Activated effector memory CD4-positive, alpha-beta T cell treated with anti-CD3 and anti-CD28 coated beads, Interleukin-2, amount 50 U/mL, for 16 hours (primary cell): ENCODE results near the gene SPATA6.
"Not testable (repeated sequence)": the region's sequence is repeated elsewhere in the genome, so short reads cannot be mapped to it uniquely, and the experiment has no call there.

Source experiments
- DNase-seq: peaks from one replicate; pipeline ENCODE4 v3.0.0-alpha.2; 2020

The SPATA6 gene

DNA sequence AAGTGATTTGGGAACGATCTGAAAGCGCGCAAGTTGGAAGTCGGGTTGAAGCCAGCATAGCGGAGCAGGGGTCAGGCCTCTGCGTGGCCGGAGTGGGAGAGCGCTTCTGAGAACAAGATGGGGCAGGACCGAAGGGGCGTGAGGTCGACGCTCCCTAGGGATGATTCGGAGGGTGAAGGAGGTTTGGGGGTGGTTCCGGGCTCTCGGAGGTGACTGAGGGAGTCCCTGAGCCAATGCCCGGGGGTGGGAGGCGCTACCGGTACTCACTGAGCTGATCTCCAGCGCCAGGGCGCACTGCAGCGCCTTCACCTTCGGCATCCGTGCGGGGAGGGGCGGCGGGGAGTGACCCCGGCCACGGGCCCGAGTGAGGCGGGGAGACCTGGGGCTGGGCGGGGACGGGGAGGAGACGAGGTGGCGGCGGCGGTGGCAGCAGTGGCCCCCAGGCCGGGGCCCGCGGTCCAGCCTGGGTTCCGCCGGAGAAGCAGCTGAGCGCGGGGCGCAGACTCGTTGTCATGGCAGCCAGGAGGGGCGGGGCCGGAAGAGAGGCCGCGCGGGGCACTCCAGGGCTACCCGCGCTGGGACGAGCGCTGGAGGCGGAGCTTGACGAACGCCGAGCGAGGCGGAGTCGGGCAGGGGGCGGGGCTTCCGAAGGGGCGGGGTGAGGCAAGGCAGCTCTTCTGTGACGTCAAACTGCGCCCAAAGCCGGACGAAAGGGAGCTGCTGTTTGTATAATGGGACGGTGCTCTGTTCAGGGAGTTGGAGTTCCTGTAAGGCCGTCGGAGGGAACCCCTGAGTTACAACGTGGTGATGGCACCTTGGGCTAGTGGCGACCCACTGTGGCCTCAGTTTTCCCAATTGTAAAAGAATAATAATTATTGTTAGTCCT lies at the start of gene SPATA6:
Gene SPATA6 (minus strand): TSS at position 514 of the 886 bp plus-strand sequence. CDS start 196 bp downstream, at position 318.
- DNase-seq, result peak; percentile 95

- DNase-seq, result not testable (repeated sequence)
These were observed 47.9 kb upstream of the SPATA6 start for GRCh38 chr1:48519896-48520295.

GRCh38 chr1:48506870-48507269 lies 34.9 kb upstream of the SPATA6 start:
- DNase-seq, result no peak

GRCh38 chr1:48500541-48501450 lies 28.8 kb upstream of the SPATA6 start:
- DNase-seq, result no peak

DNA sequence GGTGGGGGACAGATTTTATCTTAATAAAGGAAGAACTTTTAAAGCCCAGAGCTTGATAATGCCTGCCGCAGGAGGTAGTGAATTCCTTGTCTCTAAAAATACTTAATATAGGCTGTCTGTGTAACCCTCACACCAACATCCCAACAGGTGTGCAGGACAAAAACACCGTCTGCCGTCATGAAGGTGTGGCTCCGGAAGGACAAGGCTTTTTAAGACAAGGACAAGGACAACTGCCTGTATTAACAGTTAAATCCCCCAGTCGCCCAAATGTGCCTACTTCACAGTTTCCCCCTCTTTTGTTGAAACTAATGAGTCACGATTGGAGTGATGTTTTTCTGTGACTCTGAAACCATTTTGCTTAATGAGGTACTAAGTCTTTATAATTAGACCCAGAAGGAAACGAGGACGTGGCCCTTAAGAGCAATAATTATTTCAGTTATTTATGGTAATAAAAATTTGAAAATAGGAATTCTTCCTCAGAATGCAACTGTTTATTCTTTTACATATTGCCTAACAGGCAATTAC lies 27.3 kb upstream of the SPATA6 start:
- no peak for DNase-seq

GRCh38 chr1:48498096-48498791 lies 26.2 kb upstream of the SPATA6 start:
- DNase-seq, result peak; percentile 87

DNA sequence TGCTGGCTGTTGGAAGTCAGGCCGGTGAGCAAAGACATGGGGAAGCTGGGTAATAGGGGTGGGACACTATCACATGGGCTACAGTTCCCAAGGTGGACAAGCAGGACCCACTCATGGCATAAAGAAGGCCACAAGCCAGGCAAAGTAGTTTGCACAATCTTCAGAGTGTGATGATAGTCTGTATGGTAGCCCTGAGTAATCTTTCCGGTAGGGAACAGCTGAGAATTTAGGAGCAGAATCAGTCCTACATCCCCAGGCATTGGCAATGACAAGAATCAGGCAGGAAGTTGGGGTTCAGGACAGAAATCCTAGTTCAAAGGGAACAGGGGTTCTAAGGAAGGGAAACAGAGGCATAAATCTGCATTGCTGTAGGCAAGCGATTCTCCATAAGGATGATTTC lies 23.9 kb upstream of the SPATA6 start:
- DNase-seq, result no peak

DNA sequence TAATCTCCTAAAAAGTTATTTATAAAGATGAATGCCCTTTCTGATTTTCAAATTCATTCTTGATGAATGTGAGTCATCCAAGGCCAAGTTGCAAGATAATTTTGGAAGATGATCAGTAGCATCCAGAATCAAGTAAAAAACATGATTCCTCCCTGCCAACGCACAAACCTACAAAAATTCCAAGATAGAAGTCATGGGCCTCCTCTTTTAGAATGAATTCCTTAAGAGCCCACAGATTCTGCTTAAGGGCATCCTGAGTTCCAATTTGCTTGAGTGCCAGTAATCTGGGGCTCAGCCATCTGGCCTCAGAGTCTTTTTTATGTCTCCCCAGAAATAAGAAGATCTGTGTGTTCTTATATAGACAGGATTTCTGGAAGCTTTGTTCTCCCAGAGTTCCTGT lies 23.2 kb upstream of the SPATA6 start:
- DNase-seq, result no peak

GRCh38 chr1:48493970-48494769 lies 22.2 kb upstream of the SPATA6 start:
- no peak for DNase-seq

GRCh38 chr1:48493041-48493440 lies 21.0 kb upstream of the SPATA6 start:
- DNase-seq, result no peak

- DNase-seq, result no peak
These were observed 20.4 kb upstream of the SPATA6 start for GRCh38 chr1:48492392-48492791.

DNA sequence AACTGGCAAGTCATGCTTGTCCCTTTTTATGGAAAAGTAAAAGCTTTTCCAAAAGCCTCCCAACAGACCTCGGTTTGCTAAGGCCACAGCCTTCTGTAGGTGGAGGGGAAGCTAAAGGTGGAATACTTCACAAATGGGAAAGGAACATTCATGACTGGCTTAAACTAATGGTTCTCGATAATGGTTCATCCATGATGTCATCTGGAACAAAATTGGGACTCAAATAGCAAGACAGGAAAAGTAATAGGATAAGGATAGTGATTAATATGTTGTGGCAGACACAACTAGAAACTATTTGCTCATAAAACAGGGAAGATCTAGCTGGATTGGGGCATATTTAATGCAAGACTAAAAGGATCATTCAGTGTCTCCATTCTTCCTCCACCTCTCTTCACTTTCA lies 16.7 kb upstream of the SPATA6 start:
- DNase-seq, result no peak

DNA sequence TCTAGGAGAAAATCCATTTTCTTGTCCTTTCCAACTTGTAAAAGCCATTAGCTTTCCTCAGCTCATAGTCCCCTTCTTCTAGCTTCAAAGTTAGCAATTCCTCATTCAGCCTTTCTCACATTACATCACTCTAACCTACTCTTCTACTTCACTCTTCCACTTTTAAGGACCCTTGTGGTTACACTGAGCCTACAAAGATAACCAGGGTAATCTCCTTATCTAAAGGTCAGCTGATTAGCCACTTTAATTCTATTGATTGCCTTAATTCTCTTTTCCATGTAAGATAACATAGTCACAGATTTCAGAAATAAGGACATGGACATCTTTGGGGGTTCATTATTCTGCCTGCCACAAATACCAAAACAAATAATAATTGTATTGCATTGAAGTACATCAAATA lies 8.5 kb upstream of the SPATA6 start:
- no peak for DNase-seq

- not testable (repeated sequence) for DNase-seq
These were observed 8.0 kb upstream of the SPATA6 start for GRCh38 chr1:48480023-48480422.

DNA sequence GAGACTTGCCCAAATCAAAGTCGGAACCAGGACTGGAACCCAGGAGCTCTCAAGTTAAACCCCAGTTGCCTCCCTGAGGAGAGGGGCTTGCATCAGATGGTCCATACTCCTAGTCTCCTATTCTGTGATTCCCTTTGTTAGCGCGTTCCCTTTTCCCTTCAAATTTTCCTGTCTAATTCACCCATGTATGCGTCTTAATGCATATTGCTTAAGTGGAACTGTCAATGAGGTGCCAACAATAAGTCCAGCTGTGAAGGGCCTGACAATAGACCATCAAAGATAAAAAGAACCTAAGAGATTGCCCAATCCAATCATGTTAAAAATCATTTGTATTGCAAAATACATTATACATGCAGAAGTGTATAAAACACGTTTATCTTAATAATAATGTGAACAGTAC lies 634 bp upstream of the SPATA6 start:
- no peak for DNase-seq

- DNase-seq, result no peak
These were observed 884 bp downstream of the SPATA6 start for GRCh38 chr1:48470950-48471690.

GRCh38 chr1:48470481-48470855 lies 1.5 kb downstream of the SPATA6 start:
- DNase-seq, result no peak

- no peak for DNase-seq
These were observed 2.2 kb downstream of the SPATA6 start for GRCh38 chr1:48469616-48470480.

DNA sequence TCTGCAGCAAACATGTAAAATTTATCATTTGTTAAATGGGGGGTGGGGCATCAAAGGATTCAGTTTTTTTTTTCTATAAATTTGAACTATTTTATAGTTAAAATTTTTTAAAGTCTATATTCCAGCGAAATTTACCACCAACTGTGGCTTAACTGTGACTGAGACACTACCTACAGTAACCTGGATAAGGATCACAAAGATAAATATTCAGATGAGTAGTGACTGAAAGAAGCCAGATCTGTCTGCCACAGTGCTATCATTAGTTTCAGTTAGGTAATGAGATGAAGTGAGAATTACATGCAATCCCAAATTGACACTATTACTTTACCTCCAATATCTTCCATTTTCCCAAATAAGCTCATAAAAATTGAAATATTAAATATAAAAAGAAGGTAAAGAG lies 5.4 kb downstream of the SPATA6 start:
- no peak for DNase-seq

GRCh38 chr1:48462716-48463302 lies 9.2 kb downstream of the SPATA6 start:
- no peak for DNase-seq
